Duodenal mucosa (tissue), 2 donors: ENCODE measurements around the gene ATP8B4.

ENCODE experiments used
- H3K27ac ChIP-seq: one replicate; pipeline ENCODE4 v1.7.0; 2013; ENCODE audit warnings: low read depth, low read length
- H3K27me3 ChIP-seq, 2 donors: one replicate each; pipeline ENCODE4 v1.7.0; 2013; ENCODE audit warnings: low read length in 2 of 2, control low read depth in 1 of 2; ENCODE audit not compliant: insufficient read depth in 2 of 2, control insufficient read depth in 1 of 2
- H3K36me3 ChIP-seq, 2 donors: one replicate each; pipeline ENCODE4 v1.7.0; 2013; ENCODE audit warnings: low read length in 2 of 2, control low read depth in 1 of 2; ENCODE audit not compliant: insufficient read depth in 2 of 2, control insufficient read depth in 1 of 2
- H3K4me1 ChIP-seq, 2 donors: one replicate each; pipeline ENCODE4 v1.7.0; 2013; ENCODE audit warnings: low read length in 2 of 2, control low read depth in 1 of 2; ENCODE audit not compliant: insufficient read depth in 2 of 2, control insufficient read depth in 1 of 2
- H3K4me3 ChIP-seq, 2 donors: one replicate each; pipeline ENCODE4 v1.7.0; 2013; ENCODE audit warnings: low read length in 2 of 2, low read depth in 1 of 2
- H3K9ac ChIP-seq, 2 donors: one replicate each; pipeline ENCODE4 v1.7.0; 2013; ENCODE audit warnings: low read length in 2 of 2, low read depth in 1 of 2
- H3K9me3 ChIP-seq, 2 donors: one replicate each; pipeline ENCODE4 v1.7.0; 2013; ENCODE audit warnings: low read length in 2 of 2, control low read depth in 1 of 2; ENCODE audit not compliant: control insufficient read depth in 1 of 2

The ATP8B4 gene

GRCh38 chr15:49902685-49903501 lies 216.1 kb downstream of the ATP8B4 start:
- H3K4me3 ChIP-seq, result no peak overlapping the region
- no peaks in the 10 kb centered on the region for H3K9me3 ChIP-seq
- H3K27ac ChIP-seq, result no peak overlapping the region
- H3K36me3 ChIP-seq, result no peaks in the 10 kb centered on the region
- H3K9ac ChIP-seq, result no peak overlapping the region
- no peaks in the 10 kb centered on the region for H3K27me3 ChIP-seq
- peaks cover 0 to 3% of the 10 kb centered on the region in 2 donors for H3K4me1 ChIP-seq

GRCh38 chr15:49901996-49902684 lies 216.9 kb downstream of the ATP8B4 start:
- no peaks in the 10 kb centered on the region for H3K9me3 ChIP-seq
- H3K27ac ChIP-seq, result no peak overlapping the region
- H3K27me3 ChIP-seq, result no peaks in the 10 kb centered on the region
- no peak overlapping the region for H3K4me3 ChIP-seq
- H3K4me1 ChIP-seq, result peaks cover 0 to 3% of the 10 kb centered on the region in 2 donors
- H3K9ac ChIP-seq, result no peak overlapping the region
- H3K36me3 ChIP-seq, result no peaks in the 10 kb centered on the region

GRCh38 chr15:49901321-49901720 lies 217.7 kb downstream of the ATP8B4 start:
- no peak overlapping the region for H3K9ac ChIP-seq
- H3K4me1 ChIP-seq, result peaks cover 0 to 3% of the 10 kb centered on the region in 2 donors
- H3K4me3 ChIP-seq, result no peak overlapping the region
- H3K27me3 ChIP-seq, result no peaks in the 10 kb centered on the region
- no peak overlapping the region for H3K27ac ChIP-seq
- H3K9me3 ChIP-seq, result no peaks in the 10 kb centered on the region
- H3K36me3 ChIP-seq, result no peaks in the 10 kb centered on the region

GRCh38 chr15:49900903-49901235 lies 218.2 kb downstream of the ATP8B4 start:
- H3K4me1 ChIP-seq, result peaks cover 0 to 3% of the 10 kb centered on the region in 2 donors
- no peaks in the 10 kb centered on the region for H3K9me3 ChIP-seq
- H3K4me3 ChIP-seq, result no peak overlapping the region
- H3K27me3 ChIP-seq, result no peaks in the 10 kb centered on the region
- no peak overlapping the region for H3K27ac ChIP-seq
- H3K9ac ChIP-seq, result no peak overlapping the region
- no peaks in the 10 kb centered on the region for H3K36me3 ChIP-seq

- Histone ChIP-seq H3K27ac (no peak overlapping the region), H3K27me3 (no peaks in the 10 kb centered on the region), H3K36me3 (no peaks in the 10 kb centered on the region), H3K9ac (no peak overlapping the region), H3K9me3 (no peaks in the 10 kb centered on the region), H3K4me3 (no peak overlapping the region), H3K4me1 (peaks cover 0 to 3% of the 10 kb centered on the region in 2 donors)
These were observed 218.8 kb downstream of the ATP8B4 start for GRCh38 chr15:49900006-49900902.

GRCh38 chr15:49898575-49899283 lies 220.3 kb downstream of the ATP8B4 start:
- H3K4me3 ChIP-seq, result no peak overlapping the region
- no peak overlapping the region for H3K27ac ChIP-seq
- no peaks in the 10 kb centered on the region for H3K9me3 ChIP-seq
- H3K9ac ChIP-seq, result no peak overlapping the region
- H3K27me3 ChIP-seq, result no peaks in the 10 kb centered on the region
- H3K4me1 ChIP-seq, result peaks cover 0 to 3% of the 10 kb centered on the region in 2 donors
- H3K36me3 ChIP-seq, result no peaks in the 10 kb centered on the region

GRCh38 chr15:49898097-49898496 lies 220.9 kb downstream of the ATP8B4 start:
- H3K27ac ChIP-seq, result no peak overlapping the region

GRCh38 chr15:49895347-49896223 lies 223.4 kb downstream of the ATP8B4 start:
- Histone ChIP-seq H3K36me3 (no peaks in the 10 kb centered on the region), H3K9me3 (no peaks in the 10 kb centered on the region), H3K27ac (no peak overlapping the region), H3K4me1 (no peaks in the 10 kb centered on the region), H3K9ac (no peak overlapping the region), H3K4me3 (no peak overlapping the region), H3K27me3 (no peaks in the 10 kb centered on the region)

More at GRCh38 chr15:49898097-49898496, 220.9 kb downstream of the ATP8B4 start:
- Histone ChIP-seq H3K4me1 (peaks cover 0 to 3% of the 10 kb centered on the region in 2 donors), H3K9ac (no peak overlapping the region), H3K27me3 (no peaks in the 10 kb centered on the region), H3K36me3 (no peaks in the 10 kb centered on the region), H3K9me3 (no peaks in the 10 kb centered on the region), H3K4me3 (no peak overlapping the region)

GRCh38 chr15:49890689-49891088 lies 228.3 kb downstream of the ATP8B4 start:
- Histone ChIP-seq H3K36me3 (no peaks in the 10 kb centered on the region), H3K9me3 (no peaks in the 10 kb centered on the region), H3K9ac (no peak overlapping the region), H3K4me3 (no peak overlapping the region), H3K27me3 (no peaks in the 10 kb centered on the region), H3K4me1 (no peaks in the 10 kb centered on the region), H3K27ac (no peak overlapping the region)
